Body of pancreas (tissue), 4 donors: ENCODE results near the gene GREM1.

Experiments used
- POLR2A ChIP-seq, 3 donors: fragments of 450-650 bp; IDR thresholded peaks; one replicate each; pipeline ENCODE4 v1.6.1; 2016; ENCODE audit warnings: antibody characterized with exemption in 3 of 3, mild to moderate bottlenecking in 2 of 3
- TF ChIP-seq, protein P1 (sequence below), 7 experiments: fragments of 450-650 bp in 4 of 7; fragments of 200-600 bp in 3 of 7; sonication (generic) in 3 of 7; IDR thresholded peaks; one replicate each; pipeline ENCODE4 v1.5.1; 2016 to 2019; ENCODE audit warnings: antibody characterized with exemption in 7 of 7

DNA sequence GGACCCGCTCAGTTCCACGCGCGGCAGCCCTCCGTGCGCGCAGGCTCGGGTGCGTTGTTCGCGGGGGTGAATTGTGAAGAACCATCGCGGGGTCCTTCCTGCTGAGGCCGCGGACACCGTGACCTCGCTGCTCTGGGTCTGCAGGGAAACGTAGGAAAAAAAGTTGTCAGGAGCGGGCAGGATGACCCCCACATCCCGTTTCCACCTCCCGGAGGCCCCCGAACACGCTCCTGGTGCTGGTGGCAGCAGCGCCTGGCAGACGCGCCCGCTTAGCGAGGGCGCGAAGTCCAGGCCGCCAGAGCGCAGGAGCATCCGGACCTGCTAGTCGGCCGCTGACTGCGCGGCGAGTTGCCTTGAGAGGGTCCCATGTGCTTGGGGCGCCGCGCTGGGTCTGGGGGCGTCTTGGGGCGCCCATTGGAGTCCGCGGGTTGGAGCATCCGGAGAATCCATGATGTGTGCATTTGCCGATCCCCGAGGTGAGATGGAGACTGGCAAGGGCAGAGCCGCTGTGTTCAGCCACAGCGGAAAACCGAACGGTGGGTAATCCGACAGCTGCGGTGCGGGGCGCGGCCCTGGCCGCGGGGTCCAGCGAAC is 520 bp downstream of the GREM1 start:
- TF ChIP-seq, protein P1, sequence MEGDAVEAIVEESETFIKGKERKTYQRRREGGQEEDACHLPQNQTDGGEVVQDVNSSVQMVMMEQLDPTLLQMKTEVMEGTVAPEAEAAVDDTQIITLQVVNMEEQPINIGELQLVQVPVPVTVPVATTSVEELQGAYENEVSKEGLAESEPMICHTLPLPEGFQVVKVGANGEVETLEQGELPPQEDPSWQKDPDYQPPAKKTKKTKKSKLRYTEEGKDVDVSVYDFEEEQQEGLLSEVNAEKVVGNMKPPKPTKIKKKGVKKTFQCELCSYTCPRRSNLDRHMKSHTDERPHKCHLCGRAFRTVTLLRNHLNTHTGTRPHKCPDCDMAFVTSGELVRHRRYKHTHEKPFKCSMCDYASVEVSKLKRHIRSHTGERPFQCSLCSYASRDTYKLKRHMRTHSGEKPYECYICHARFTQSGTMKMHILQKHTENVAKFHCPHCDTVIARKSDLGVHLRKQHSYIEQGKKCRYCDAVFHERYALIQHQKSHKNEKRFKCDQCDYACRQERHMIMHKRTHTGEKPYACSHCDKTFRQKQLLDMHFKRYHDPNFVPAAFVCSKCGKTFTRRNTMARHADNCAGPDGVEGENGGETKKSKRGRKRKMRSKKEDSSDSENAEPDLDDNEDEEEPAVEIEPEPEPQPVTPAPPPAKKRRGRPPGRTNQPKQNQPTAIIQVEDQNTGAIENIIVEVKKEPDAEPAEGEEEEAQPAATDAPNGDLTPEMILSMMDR (IDR thresholded peaks at IDR 0.05): no peak
- TF ChIP-seq POLR2A (IDR thresholded peaks at IDR 0.05): no peak
